MCF 10A (cell line): ENCODE data around the gene SMCHD1. TPM values are rescaled to one million over a fixed set of nuclear protein-coding genes. Genes with fewer than 3 reads are reported as not detected.
"Not testable (repeated sequence)": the region's sequence is repeated elsewhere in the genome, so short reads cannot be mapped to it uniquely, and the experiment has no call there.

Experiments used
- BruUV-seq: library from RNA; stranded (reverse); fragments of 400-500 nt; replicated peaks from 2 replicates; lab custom pipeline; 2021; lab: Mats Ljungman, UMichigan
- CTCF ChIA-PET: fragments of 300-600 bp; sonication (Branson Sonifier 250); formaldehyde crosslinking; extraction: SDS; loops from one replicate; lab custom pipeline; 2021; ENCODE audit warnings: antibody characterized with exemption, inconsistent platforms; lab: Yijun Ruan, JAX
- POLR2A ChIA-PET: fragments of 300-600, 350-650 bp; sonication (Branson Sonifier 250); formaldehyde crosslinking; extraction: SDS; loops from one replicate; lab custom pipeline; 2020; ENCODE audit warnings: antibody characterized with exemption, inconsistent platforms; lab: Yijun Ruan, JAX
- DNase-seq: peaks from one replicate; pipeline ENCODE4 v3.0.0-alpha.2; 2018; ENCODE audit not compliant: unreplicated experiment
- H3K27ac Mint-ChIP-seq: one replicate; pipeline ENCODE4 v1.8.0; 2022; ENCODE audit warnings: mild to moderate bottlenecking, low read depth, mixed read lengths; ENCODE audit not compliant: unreplicated experiment
- H3K27me3 Mint-ChIP-seq: one replicate; pipeline ENCODE4 v1.8.0; 2022; ENCODE audit warnings: mixed read lengths; ENCODE audit not compliant: insufficient read depth, unreplicated experiment
- H3K36me3 Mint-ChIP-seq: one replicate; pipeline ENCODE4 v1.8.0; 2022; ENCODE audit warnings: mild to moderate bottlenecking, moderate library complexity, mixed read lengths; ENCODE audit not compliant: insufficient read depth, unreplicated experiment
- H3K4me1 Mint-ChIP-seq: one replicate; pipeline ENCODE4 v1.8.0; 2022; ENCODE audit warnings: mixed read lengths; ENCODE audit not compliant: insufficient read depth, unreplicated experiment
- H3K4me3 Mint-ChIP-seq: one replicate; pipeline ENCODE4 v1.8.0; 2022; ENCODE audit warnings: mild to moderate bottlenecking, moderate library complexity, mixed read lengths; ENCODE audit not compliant: unreplicated experiment
- H3K9me3 Mint-ChIP-seq: one replicate; pipeline ENCODE4 v1.8.0; 2022; ENCODE audit warnings: mixed read lengths; ENCODE audit not compliant: unreplicated experiment
- intact Hi-C: fragments of 100-400 bp; cut with micrococcal nuclease; formaldehyde crosslinking; loops from 2 replicates; pipeline ENCODE4 v1.14.1; 2022
- total RNA-seq: library from RNA; stranded (reverse); gene quantifications from 2 replicates; pipeline ENCODE4 v1.2.3, GENCODE V29; 2022
- TF ChIP-seq, protein P1 (sequence below): fragments of 200-600 bp; IDR thresholded peaks from one replicate; pipeline ENCODE4 v1.8.0; 2022; ENCODE audit warnings: antibody characterized with exemption, mild to moderate bottlenecking; ENCODE audit not compliant: unreplicated experiment

Gene SMCHD1
- total RNA-seq, 1 experiment from 2014 or later = 50.7 TPM

DNA sequence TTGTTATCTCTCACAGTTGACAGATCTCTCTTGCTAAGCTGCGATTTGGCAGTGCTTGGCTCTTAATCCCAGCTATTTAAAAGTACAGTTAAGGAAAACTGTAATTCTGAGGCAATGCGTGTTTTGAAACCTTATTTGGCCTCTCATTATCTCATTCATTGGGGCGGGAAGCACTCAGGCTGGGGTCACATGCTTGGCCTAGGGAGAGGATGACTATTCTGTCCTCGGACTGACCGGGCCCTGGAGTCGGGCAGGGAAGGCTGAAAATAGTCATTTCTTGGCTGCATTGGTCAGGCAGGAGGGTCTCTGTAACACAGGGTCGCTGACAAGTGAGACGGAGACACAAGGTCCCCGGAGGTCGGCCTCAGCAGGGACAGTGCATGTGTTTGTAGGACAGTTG, 171.1 kb downstream of the SMCHD1 start:
- TF ChIP-seq, protein P1, sequence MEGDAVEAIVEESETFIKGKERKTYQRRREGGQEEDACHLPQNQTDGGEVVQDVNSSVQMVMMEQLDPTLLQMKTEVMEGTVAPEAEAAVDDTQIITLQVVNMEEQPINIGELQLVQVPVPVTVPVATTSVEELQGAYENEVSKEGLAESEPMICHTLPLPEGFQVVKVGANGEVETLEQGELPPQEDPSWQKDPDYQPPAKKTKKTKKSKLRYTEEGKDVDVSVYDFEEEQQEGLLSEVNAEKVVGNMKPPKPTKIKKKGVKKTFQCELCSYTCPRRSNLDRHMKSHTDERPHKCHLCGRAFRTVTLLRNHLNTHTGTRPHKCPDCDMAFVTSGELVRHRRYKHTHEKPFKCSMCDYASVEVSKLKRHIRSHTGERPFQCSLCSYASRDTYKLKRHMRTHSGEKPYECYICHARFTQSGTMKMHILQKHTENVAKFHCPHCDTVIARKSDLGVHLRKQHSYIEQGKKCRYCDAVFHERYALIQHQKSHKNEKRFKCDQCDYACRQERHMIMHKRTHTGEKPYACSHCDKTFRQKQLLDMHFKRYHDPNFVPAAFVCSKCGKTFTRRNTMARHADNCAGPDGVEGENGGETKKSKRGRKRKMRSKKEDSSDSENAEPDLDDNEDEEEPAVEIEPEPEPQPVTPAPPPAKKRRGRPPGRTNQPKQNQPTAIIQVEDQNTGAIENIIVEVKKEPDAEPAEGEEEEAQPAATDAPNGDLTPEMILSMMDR = no peak
- no peak overlapping the region for H3K4me3 Mint-ChIP-seq
- H3K36me3 Mint-ChIP-seq = no peaks in the 10 kb centered on the region
- POLR2A ChIA-PET = interaction anchor here (0.8 kb wide), 1 partner anchor 9 kb away, joined by 3 read pairs; no protein-coding TSS in a partner anchor
- no TSS peak for BruUV-seq
- H3K27me3 Mint-ChIP-seq = peaks cover 26% of the 10 kb centered on the region
- no peaks in the 10 kb centered on the region for H3K4me1 Mint-ChIP-seq
- no peak overlapping the region for H3K27ac Mint-ChIP-seq
- CTCF ChIA-PET = interaction anchor here (0.7 kb wide), 1 partner anchor 180 kb away, joined by 3 read pairs; no protein-coding TSS in a partner anchor
- intact Hi-C loops = no loop called here
- no peaks in the 10 kb centered on the region for H3K9me3 Mint-ChIP-seq
- no peak for DNase-seq

DNA sequence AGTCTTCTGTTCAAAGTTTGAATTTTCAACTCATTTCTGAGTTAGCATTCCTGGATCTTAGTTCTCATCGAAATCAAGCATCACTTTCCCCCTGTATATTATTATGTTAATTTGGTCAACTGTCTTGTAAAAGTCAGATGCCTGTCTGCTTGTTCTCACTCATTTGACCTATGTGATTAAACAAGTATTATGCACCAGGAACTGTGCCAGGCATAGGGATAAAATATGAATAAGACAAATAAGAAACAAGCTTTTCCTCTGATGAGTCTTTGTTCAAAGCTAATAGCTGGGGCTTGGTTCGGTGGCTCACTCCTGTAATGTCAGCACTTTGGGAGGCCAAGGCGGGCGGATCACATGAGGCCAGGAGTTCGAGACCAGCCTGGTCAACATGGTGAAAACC, 171.5 kb downstream of the SMCHD1 start:
- H3K27me3 Mint-ChIP-seq = peaks cover 26% of the 10 kb centered on the region
- intact Hi-C loops = no loop called here
- CTCF ChIA-PET = no interaction called here
- TF ChIP-seq, protein P1 = no peak
- POLR2A ChIA-PET = interaction anchor here (0.8 kb wide), 1 partner anchor 9 kb away, joined by 3 read pairs; no protein-coding TSS in a partner anchor
- H3K27ac Mint-ChIP-seq = no peak overlapping the region
- H3K4me1 Mint-ChIP-seq = no peaks in the 10 kb centered on the region
- no TSS peak for BruUV-seq
- no peaks in the 10 kb centered on the region for H3K36me3 Mint-ChIP-seq
- no peak for DNase-seq
- no peak overlapping the region for H3K4me3 Mint-ChIP-seq
- no peaks in the 10 kb centered on the region for H3K9me3 Mint-ChIP-seq

DNA sequence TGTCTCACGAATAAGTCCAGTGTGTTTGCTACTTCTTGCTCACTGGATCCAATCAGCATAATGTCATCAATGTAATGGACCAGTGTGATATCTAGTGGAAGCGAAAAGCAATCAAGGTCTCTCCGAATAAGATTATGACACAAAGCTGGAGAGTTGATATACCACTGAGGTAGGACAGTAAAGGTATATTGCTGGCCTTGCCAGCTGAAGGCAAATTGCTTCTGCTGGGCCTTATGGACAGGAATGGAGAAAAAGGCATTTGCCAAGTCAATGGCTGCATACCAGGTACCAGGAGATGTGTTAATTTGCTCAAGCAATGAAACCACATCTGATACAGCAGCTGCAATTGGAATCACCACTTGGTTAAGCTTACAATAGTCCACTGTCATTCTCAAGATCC, 180.6 kb downstream of the SMCHD1 start:
- DNase-seq, H3K4me3 Mint-ChIP-seq, H3K9me3 Mint-ChIP-seq, CTCF ChIA-PET, BruUV-seq, H3K27me3 Mint-ChIP-seq, H3K4me1 Mint-ChIP-seq, intact Hi-C loops, H3K36me3 Mint-ChIP-seq, H3K27ac Mint-ChIP-seq: not testable (repeated sequence)
- POLR2A ChIA-PET = interaction anchor here (1.0 kb wide), 1 partner anchor 9 kb away, joined by 3 read pairs; no protein-coding TSS in a partner anchor

DNA sequence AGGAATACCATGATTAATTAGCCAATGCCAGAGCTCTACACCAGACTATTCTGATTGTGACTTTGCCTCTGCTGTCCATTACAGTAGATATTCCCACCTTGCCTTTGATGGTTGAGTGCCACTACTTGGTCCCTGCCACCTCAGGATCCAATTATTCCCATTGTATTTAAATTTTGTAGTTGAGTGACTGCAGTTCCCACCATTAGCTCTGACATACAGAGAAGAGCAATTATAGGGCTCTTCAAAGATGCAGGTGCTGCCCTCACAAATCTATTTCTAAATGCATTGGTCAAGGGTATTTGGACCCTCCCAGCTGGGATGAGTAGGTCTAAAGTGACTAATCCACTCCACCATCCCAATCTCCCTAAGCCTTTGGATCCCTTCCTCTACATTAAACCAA, 181.8 kb downstream of the SMCHD1 start:
- H3K27me3 Mint-ChIP-seq, H3K4me3 Mint-ChIP-seq, H3K9me3 Mint-ChIP-seq, H3K36me3 Mint-ChIP-seq, DNase-seq, POLR2A ChIA-PET, H3K4me1 Mint-ChIP-seq, H3K27ac Mint-ChIP-seq, intact Hi-C loops, BruUV-seq: not testable (repeated sequence)
- CTCF ChIA-PET = interaction anchor here (0.6 kb wide), 1 partner anchor 275 kb away, joined by 5 read pairs; no protein-coding TSS in a partner anchor

DNA sequence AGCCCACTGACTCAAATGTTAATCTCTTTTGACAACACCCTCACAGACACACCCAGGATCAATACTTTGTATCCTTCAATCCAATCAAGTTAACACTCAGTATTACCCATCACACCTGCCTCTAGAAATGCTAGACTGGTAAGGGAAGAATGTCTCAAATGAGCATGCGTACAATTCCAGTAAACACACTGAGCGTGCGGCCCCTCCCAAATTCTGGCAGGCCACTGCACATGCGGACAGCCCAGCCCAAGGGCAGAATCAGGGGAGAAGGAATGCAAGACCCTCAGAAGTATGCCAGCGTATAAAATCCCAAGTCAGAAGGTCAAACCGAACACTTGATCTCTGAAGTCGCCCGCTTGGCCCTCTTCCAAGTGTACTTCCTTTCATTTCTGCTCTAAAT, 183.7 kb downstream of the SMCHD1 start:
- Mint-ChIP-seq H3K4me1 (no peaks in the 10 kb centered on the region), H3K27ac (no peak overlapping the region), H3K36me3 (no peaks in the 10 kb centered on the region), H3K27me3 (no peaks in the 10 kb centered on the region), H3K4me3 (no peak overlapping the region), H3K9me3 (no peaks in the 10 kb centered on the region)
- DNase-seq = no peak
- TF ChIP-seq, protein P1 = no peak
- BruUV-seq = no TSS peak
- ChIA-PET POLR2A (no interaction called here), CTCF (no interaction called here)
- intact Hi-C loops = no loop called here
